ENCODE results near the gene CDNF. TPM values are rescaled to one million over a fixed set of nuclear protein-coding genes. Genes with fewer than 3 reads are reported as not detected.

CDNF gene
- polyA plus RNA-seq, 1 of the 3 experiments (the other 2 are of a cell fraction), result 1.2 TPM

DNA sequence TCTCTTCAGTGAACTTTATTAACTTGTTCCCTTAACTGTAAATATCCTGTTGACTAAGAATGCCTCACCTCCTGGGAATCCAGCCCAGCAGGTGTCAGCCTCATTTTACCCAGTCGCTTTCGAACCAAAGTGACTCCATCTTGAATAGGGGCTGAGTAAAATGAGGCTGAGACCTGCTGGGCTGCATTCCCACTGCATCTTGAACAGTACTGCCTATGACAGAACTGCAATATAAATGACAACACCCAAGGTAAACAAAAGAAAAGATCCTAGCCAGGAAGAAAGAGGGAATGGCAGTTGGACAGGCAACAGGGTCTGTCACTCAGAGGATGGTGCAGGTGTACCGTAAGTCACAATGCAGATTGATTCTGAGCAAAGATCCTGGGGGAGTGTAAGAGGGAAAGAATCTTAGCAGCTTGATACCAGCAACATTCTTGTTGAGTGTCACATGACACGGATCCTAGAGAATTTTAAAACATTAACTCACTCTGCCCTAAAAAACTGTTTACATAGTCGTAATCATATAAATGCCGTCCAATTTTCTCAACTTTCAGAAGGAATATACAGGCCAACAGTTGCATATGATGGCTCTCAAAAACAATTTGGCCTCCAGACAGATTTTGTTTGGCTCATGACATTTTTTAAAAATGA, 58.7 kb downstream of the CDNF start:
- Histone ChIP-seq H2AFZ (ENCODE audit: low read depth) (no peak overlapping the region), H3K27me3 (ENCODE audit: insufficient read depth) (no peaks in the 10 kb centered on the region), H3K9me2 (no peaks in the 10 kb centered on the region), H3K4me1 (ENCODE audit: control insufficient read depth in 1 of 2, insufficient read depth in 2 of 2, low read depth in 1 of 2, low read length in 1 of 2) (no peaks in the 10 kb centered on the region), H3K36me3 (replicated peaks in 1 of 2; ENCODE audit: control insufficient read depth in 1 of 2, insufficient read depth in 2 of 2, low read length in 1 of 2) (no peaks in the 10 kb centered on the region), H3K79me2 (ENCODE audit: insufficient read depth) (no peaks in the 10 kb centered on the region), H3K9me3 (no peaks in the 10 kb centered on the region), H3K4me2 (no peak overlapping the region), H3K4me3 (ENCODE audit: low read depth in 2 of 2, low read length in 1 of 2) (no peak overlapping the region), H3K9ac (no peak overlapping the region), H3F3A (replicated peaks; ENCODE audit: insufficient read depth) (no peaks in the 10 kb centered on the region), H4K20me1 (ENCODE audit: insufficient read depth) (no peaks in the 10 kb centered on the region), H3K27ac (ENCODE audit: low read depth in 2 of 2, low read length in 1 of 2) (no peak overlapping the region)
- DNase-seq, result no peak
- POLR2A ChIA-PET, result no interaction called here
- CTCF ChIA-PET, result no interaction called here
- 74% methylated on average over 6 of the region's 6 CpGs for WGBS (ENCODE audit: low lambda C conversion rate)
- TF ChIP-seq, protein P1, sequence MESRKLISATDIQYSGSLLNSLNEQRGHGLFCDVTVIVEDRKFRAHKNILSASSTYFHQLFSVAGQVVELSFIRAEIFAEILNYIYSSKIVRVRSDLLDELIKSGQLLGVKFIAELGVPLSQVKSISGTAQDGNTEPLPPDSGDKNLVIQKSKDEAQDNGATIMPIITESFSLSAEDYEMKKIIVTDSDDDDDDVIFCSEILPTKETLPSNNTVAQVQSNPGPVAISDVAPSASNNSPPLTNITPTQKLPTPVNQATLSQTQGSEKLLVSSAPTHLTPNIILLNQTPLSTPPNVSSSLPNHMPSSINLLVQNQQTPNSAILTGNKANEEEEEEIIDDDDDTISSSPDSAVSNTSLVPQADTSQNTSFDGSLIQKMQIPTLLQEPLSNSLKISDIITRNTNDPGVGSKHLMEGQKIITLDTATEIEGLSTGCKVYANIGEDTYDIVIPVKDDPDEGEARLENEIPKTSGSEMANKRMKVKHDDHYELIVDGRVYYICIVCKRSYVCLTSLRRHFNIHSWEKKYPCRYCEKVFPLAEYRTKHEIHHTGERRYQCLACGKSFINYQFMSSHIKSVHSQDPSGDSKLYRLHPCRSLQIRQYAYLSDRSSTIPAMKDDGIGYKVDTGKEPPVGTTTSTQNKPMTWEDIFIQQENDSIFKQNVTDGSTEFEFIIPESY (IDR thresholded peaks at IDR 0.05; ENCODE audit: borderline replicate concordance, low read depth), result no peak
- no peak for TF ChIP-seq GABPA (IDR thresholded peaks at IDR 0.05; ENCODE audit: low read depth)
- no peak for TF ChIP-seq RXRA (IDR thresholded peaks at IDR 0.05; ENCODE audit: borderline replicate concordance, low read depth)
- TF ChIP-seq MEF2A (IDR thresholded peaks at IDR 0.05; ENCODE audit: borderline replicate concordance, low read depth), result no peak
- no peak for TF ChIP-seq SIN3A (IDR thresholded peaks at IDR 0.05; ENCODE audit: borderline replicate concordance, low read depth, low read length)

DNA sequence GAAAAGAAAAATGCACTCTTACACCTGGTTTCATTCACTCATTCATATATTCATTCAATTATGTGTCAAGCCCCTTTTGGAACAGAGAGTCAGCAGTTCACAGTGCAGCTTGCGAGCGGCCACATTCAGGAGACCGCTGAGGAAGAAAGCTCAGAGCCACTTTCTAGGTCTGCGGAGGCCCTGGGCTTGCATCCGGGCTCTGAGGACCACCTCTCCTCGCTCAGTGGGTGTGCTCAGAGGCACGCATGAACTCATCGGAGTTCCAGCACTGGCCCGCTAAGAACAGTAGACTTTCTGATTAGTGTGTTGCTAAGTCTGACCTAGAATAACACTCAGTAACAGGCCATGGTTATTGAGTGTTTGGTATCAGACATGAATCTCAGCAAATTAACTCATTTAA, 61.3 kb downstream of the CDNF start:
- H3K27ac ChIP-seq (ENCODE audit: low read depth in 2 of 2, low read length in 1 of 2), result no peak overlapping the region
- no peak overlapping the region for H3K4me2 ChIP-seq
- H3K9me3 ChIP-seq, result no peaks in the 10 kb centered on the region
- H3F3A ChIP-seq (replicated peaks; ENCODE audit: insufficient read depth), result no peaks in the 10 kb centered on the region
- no peaks in the 10 kb centered on the region for H3K36me3 ChIP-seq (replicated peaks in 1 of 2; ENCODE audit: control insufficient read depth in 1 of 2, insufficient read depth in 2 of 2, low read length in 1 of 2)
- H3K9me2 ChIP-seq, result no peaks in the 10 kb centered on the region
- H3K79me2 ChIP-seq (ENCODE audit: insufficient read depth), result no peaks in the 10 kb centered on the region
- no peaks in the 10 kb centered on the region for H3K27me3 ChIP-seq (ENCODE audit: insufficient read depth)
- WGBS (ENCODE audit: low lambda C conversion rate), result 85% methylated on average over 4 of the region's 9 CpGs
- no peaks in the 10 kb centered on the region for H4K20me1 ChIP-seq (ENCODE audit: insufficient read depth)
- no peak overlapping the region for H3K4me3 ChIP-seq (ENCODE audit: low read depth in 2 of 2, low read length in 1 of 2)
- ChIA-PET CTCF (no interaction called here), POLR2A (no interaction called here)
- no peak for DNase-seq
- H3K9ac ChIP-seq, result no peak overlapping the region
- H2AFZ ChIP-seq (ENCODE audit: low read depth), result no peak overlapping the region
- TF ChIP-seq FOXM1 (IDR thresholded peaks at IDR 0.05; ENCODE audit: low read depth), result no peak
- no peak for TF ChIP-seq RAD21 (IDR thresholded peaks at IDR 0.05; ENCODE audit: low read length)
- TF ChIP-seq POLR2AphosphoS5 (IDR thresholded peaks at IDR 0.05; ENCODE audit: low read depth, low read length), result no peak
- TF ChIP-seq EP300 (IDR thresholded peaks at IDR 0.05; ENCODE audit: borderline replicate concordance in 1 of 2, low read depth in 1 of 2, low read length in 1 of 2), result no peak
- TF ChIP-seq, protein P2, sequence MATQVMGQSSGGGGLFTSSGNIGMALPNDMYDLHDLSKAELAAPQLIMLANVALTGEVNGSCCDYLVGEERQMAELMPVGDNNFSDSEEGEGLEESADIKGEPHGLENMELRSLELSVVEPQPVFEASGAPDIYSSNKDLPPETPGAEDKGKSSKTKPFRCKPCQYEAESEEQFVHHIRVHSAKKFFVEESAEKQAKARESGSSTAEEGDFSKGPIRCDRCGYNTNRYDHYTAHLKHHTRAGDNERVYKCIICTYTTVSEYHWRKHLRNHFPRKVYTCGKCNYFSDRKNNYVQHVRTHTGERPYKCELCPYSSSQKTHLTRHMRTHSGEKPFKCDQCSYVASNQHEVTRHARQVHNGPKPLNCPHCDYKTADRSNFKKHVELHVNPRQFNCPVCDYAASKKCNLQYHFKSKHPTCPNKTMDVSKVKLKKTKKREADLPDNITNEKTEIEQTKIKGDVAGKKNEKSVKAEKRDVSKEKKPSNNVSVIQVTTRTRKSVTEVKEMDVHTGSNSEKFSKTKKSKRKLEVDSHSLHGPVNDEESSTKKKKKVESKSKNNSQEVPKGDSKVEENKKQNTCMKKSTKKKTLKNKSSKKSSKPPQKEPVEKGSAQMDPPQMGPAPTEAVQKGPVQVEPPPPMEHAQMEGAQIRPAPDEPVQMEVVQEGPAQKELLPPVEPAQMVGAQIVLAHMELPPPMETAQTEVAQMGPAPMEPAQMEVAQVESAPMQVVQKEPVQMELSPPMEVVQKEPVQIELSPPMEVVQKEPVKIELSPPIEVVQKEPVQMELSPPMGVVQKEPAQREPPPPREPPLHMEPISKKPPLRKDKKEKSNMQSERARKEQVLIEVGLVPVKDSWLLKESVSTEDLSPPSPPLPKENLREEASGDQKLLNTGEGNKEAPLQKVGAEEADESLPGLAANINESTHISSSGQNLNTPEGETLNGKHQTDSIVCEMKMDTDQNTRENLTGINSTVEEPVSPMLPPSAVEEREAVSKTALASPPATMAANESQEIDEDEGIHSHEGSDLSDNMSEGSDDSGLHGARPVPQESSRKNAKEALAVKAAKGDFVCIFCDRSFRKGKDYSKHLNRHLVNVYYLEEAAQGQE (IDR thresholded peaks at IDR 0.05; ENCODE audit: low read depth, low read length), result no peak
- TF ChIP-seq FOSL2 (IDR thresholded peaks at IDR 0.05; ENCODE audit: borderline replicate concordance, low read depth), result no peak
- TF ChIP-seq CHD2 (IDR thresholded peaks at IDR 0.05; ENCODE audit: low read length, partially characterized antibody), result no peak
- TF ChIP-seq ELF1 (IDR thresholded peaks at IDR 0.05), result no peak
- TF ChIP-seq MXI1 (IDR thresholded peaks at IDR 0.05; ENCODE audit: low read depth, low read length), result no peak
- no peak for TF ChIP-seq EZH2phosphoT487 (IDR thresholded peaks at IDR 0.05; ENCODE audit: borderline replicate concordance, low read depth)
- H3K4me1 ChIP-seq (ENCODE audit: control insufficient read depth in 1 of 2, insufficient read depth in 2 of 2, low read depth in 1 of 2, low read length in 1 of 2), result no peaks in the 10 kb centered on the region
